GM18870 (cell line): ENCODE data around the gene ALKBH3.

Experiments
- ATAC-seq: cut with Tn5 transposase; IDR thresholded peaks from one replicate; pipeline ENCODE4 v1.9.1; 2021; ENCODE audit warnings: moderate library complexity; ENCODE audit not compliant: unreplicated experiment

Gene ALKBH3

GRCh38 chr11:43892851-43893250 is 12.2 kb downstream of the ALKBH3 start:
- ATAC-seq: no peak

DNA sequence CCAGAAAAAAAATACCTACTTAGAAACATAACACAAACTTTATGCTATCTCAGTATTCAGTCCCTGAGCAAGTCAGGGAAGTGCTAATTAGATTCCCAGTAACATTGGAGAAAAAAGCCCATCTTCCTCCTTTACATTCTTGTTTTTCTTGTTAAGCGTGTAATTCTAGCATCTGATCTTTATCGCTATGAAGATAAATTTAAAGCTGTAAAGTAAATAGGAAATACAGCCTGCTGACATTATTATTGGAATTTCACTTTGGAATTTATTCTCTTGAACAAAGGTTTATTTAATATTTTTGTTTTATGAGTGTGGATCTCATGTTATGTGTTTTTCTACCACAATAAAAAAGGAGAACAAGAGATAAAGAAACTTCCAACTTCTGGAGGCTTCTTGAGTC is 13.9 kb downstream of the ALKBH3 start:
- ATAC-seq: no peak

GRCh38 chr11:43895601-43896000 is 15.0 kb downstream of the ALKBH3 start:
- no peak for ATAC-seq

DNA sequence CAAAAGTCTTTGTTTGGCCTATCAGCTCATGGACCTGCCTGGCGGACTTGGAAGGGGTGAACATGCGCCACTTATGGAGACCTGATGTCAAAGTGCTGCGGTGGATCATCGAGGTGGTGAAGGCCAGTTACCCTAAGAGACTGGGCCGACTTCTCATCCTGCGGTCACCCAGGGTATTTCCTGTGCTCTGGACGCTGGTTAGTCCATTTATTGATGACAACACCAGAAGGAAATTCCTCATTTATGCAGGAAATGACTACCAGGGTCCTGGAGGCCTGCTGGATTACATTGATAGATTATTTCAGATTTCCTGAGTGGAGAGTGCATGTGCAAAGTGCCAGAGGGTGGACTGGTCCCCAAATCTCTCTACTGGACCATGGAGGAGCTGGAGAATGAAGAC is 17.9 kb downstream of the ALKBH3 start:
- ATAC-seq: no peak

- ATAC-seq: no peak
Measured at GRCh38 chr11:43899094-43899493, 18.5 kb downstream of the ALKBH3 start.

GRCh38 chr11:43901551-43901950 is 20.9 kb downstream of the ALKBH3 start:
- ATAC-seq: no peak

- ATAC-seq: no peak
Measured at GRCh38 chr11:43903078-43903477, 22.4 kb downstream of the ALKBH3 start.

GRCh38 chr11:43903969-43904368 is 23.3 kb downstream of the ALKBH3 start:
- ATAC-seq: no peak

GRCh38 chr11:43904742-43905535 is 24.3 kb downstream of the ALKBH3 start:
- ATAC-seq: no peak

GRCh38 chr11:43905813-43906241 is 25.2 kb downstream of the ALKBH3 start:
- no peak for ATAC-seq

- peak; percentile 55 for ATAC-seq
Measured at GRCh38 chr11:43907028-43907975, 26.7 kb downstream of the ALKBH3 start.

GRCh38 chr11:43908191-43908590 is 27.6 kb downstream of the ALKBH3 start:
- ATAC-seq: no peak

DNA sequence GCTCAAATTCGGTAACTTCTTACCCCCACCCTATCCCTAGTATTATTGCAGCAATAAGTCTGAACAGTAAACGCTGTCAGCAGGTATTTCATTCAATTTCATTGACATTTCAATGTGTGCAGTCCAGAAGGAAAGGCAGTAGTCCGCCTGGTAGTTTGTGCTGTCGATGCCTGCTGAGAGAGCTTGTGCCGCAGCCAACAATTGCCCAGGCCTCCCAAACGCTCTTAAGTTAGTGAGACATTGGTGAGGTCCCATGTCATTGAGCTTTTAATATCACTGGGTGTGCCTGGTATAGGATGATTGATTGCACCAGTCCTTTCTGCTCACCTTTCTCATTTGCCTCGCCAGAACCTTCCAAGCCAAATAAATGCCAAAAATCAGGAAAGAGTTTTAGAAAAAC is 28.1 kb downstream of the ALKBH3 start:
- no peak for ATAC-seq

- ATAC-seq: no peak
Measured at GRCh38 chr11:43913829-43914380, 33.3 kb downstream of the ALKBH3 start.

- ATAC-seq: no peak
Measured at GRCh38 chr11:43914466-43914865, 33.8 kb downstream of the ALKBH3 start.

DNA sequence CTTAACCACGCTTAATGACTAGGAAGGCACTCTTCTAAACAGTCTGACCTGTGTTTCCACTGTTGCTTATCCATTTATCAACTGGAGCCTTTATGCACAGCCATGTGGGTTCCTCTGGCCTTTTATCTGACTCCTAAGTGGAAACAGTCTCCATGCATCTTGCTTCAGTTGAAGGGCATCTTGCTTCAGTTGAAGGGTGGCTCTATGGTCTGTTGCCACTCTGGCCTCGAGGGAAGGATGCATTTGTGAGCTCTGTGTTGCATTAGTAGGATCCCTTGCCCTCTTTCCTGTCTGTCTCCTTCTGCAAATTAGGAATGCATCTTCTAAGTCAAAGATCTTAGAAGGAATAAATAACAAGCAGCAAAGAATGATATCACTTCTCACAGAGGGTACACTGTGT is 36.0 kb downstream of the ALKBH3 start:
- ATAC-seq: no peak

- ATAC-seq: no peak
Measured at GRCh38 chr11:43917851-43918250, 37.2 kb downstream of the ALKBH3 start.

DNA sequence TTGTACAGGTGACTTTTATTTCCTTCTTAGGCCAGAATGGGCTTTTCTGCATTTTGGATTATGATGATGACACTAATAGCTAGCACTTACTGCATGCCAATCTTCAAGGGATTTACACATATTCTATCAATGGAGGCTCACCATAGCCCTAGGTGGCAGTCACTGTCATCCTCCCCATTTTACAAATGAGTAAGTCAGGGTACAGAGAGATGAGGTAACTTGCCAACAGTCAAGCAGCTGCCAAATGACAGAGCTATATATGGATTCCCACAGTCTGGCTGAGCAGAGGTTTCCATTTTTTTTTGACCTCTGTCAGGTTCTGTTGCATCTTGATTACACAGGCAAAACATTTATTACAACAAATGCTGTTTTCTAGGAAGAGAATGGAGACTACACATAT is 38.0 kb downstream of the ALKBH3 start:
- no peak for ATAC-seq

DNA sequence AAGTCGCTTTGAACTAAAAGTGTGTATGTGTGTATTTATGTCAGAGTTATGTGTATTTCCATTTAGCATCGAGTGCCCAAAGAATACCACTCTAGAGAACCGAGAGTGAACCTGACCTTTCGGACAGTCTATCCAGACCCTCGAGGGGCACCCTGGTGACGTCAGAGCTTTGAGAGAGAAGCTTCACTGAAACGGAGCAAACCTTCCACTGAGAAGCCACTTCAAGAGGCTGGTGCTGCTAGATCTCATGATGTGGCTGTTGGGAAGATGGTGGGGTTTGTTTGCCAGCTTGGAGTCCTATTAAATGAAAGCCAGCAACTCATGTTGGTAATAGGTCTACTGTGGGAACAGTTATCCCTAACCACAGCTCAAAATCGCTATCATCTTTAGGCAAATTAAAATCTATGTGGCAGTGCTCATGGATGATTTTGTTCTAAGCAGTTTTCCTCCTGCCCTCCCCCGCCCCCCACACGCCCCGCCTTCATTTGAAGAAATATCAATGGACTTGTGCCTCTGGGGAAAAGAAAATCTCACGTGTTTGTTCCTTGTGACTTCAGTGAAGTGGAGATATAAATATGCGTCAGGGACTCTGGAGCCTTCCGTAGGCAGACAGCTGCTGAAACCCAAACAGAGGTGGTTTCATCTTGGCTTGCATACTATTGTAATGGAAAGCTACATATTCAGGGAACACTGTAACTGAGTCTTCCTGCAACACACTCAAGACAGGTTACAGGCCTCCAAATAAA is 39.4 kb downstream of the ALKBH3 start:
- ATAC-seq: no peak

GRCh38 chr11:43920598-43921419 is 40.2 kb downstream of the ALKBH3 start:
- peak; percentile 76 for ATAC-seq
